KOPT-K1 (cell line): ENCODE measurements around the gene CD1B.

ENCODE experiments used
- H3K27ac ChIP-seq: fragments of 200-600 bp; sonication (generic); 2 replicates; pipeline ENCODE4 v1.5.1; 2016; ENCODE audit warnings: antibody characterized with exemption, mild to moderate bottlenecking, low read depth, low read length; ENCODE audit not compliant: poor library complexity, severe bottlenecking
- H3K36me3 ChIP-seq: fragments of 200-600 bp; sonication (generic); 2 replicates; pipeline ENCODE4 v1.5.1; 2017; ENCODE audit warnings: antibody characterized with exemption, mild to moderate bottlenecking, low read length, moderate library complexity; ENCODE audit not compliant: insufficient read depth
- H3K9me3 ChIP-seq: fragments of 200-600 bp; sonication (generic); 2 replicates; pipeline ENCODE4 v1.5.1; 2017; ENCODE audit warnings: antibody characterized with exemption, low read length, mild to moderate bottlenecking; ENCODE audit not compliant: insufficient read depth, poor library complexity, severe bottlenecking

Gene CD1B

GRCh38 chr1:158334526-158335212, 3.3 kb upstream of the CD1B start:
- 0 out of 2 replicates have a peak, but pooled peaks cover under 1% of the 10 kb centered on the region for H3K36me3 ChIP-seq
- H3K27ac ChIP-seq: peak overlapping the region; percentile 99
- H3K9me3 ChIP-seq: peaks cover 34% of the 10 kb centered on the region

GRCh38 chr1:158333405-158334155, 2.2 kb upstream of the CD1B start:
- peak overlapping the region; percentile 99 for H3K27ac ChIP-seq
- peaks cover 10% of the 10 kb centered on the region for H3K36me3 ChIP-seq
- H3K9me3 ChIP-seq: peaks cover 24% of the 10 kb centered on the region

GRCh38 chr1:158331106-158331425, 265 bp downstream of the CD1B start:
- Histone ChIP-seq H3K36me3 (peaks cover 32% of the 10 kb centered on the region), H3K9me3 (peaks cover 18% of the 10 kb centered on the region), H3K27ac (peak overlapping the region; percentile 99)

DNA sequence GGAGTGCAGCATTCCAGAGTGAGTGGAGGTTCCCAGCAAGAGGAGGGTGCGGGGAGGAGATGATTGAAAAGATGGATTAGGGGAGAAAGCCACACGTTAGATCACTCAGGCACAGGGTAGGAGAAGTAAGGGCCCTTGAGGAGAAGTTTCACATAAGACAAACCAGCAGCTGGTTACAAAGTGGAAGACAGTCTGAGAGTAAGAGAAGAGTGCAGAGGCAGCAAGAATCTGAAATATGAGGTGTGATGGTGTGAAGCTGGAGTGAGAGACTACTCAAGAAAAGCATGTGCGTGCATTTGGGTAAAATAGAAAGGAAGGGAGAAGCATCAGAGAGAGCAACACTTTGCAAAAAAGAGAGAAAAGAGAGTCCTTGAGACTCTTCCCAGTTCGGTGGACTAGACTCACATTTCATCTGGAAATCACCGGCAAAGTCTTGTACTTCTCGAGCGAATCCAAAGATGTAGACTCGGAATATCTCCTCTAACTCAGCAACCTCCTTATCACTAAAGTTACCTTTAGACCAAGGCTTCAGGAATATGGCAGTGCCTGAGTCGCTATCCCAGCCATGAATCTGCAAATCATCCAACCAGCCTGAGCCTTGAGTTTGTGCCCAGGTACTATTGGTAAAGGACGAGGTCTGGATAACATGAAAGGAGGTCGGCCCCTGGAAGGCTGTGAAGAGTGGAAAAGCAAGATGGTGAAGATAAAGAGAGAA, 783 bp downstream of the CD1B start:
- Histone ChIP-seq H3K27ac (peak overlapping the region; percentile 99), H3K9me3 (peaks cover 20% of the 10 kb centered on the region), H3K36me3 (peaks cover 37% of the 10 kb centered on the region)

GRCh38 chr1:158329733-158330132, 1.6 kb downstream of the CD1B start:
- Histone ChIP-seq H3K36me3 (peaks cover 45% of the 10 kb centered on the region), H3K9me3 (peaks cover 27% of the 10 kb centered on the region), H3K27ac (peak overlapping the region; percentile 99)

GRCh38 chr1:158329300-158329699, 2.0 kb downstream of the CD1B start:
- Histone ChIP-seq H3K9me3 (peaks cover 31% of the 10 kb centered on the region), H3K36me3 (peaks cover 50% of the 10 kb centered on the region), H3K27ac (peak overlapping the region; percentile 99)

- H3K36me3 ChIP-seq: peaks cover 58% of the 10 kb centered on the region
- peaks cover 40% of the 10 kb centered on the region for H3K9me3 ChIP-seq
- H3K27ac ChIP-seq: peak overlapping the region; percentile 99
Measured at GRCh38 chr1:158328426-158328825, 2.9 kb downstream of the CD1B start.

DNA sequence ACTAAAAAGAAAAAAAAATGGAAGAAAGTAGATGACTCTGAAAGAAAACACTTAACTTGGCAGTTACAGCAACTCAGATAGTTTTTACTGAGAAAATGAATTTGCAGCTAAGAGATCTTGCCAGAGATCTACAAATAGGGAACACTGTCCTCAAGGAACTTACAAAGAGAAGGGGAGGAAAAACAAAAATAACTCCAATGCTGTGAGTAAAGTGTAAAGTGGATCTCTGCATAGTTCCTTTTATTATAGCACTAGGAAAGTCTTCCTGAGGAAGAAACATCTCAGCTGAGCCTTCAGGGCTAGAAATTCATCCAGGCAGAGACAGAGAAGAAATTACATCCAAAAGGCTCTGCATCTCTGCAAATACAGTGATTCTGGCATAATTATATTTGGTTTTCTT, 3.9 kb downstream of the CD1B start:
- H3K9me3 ChIP-seq: peaks cover 49% of the 10 kb centered on the region
- H3K36me3 ChIP-seq: peaks cover 67% of the 10 kb centered on the region
- peak overlapping the region; percentile 99 for H3K27ac ChIP-seq

DNA sequence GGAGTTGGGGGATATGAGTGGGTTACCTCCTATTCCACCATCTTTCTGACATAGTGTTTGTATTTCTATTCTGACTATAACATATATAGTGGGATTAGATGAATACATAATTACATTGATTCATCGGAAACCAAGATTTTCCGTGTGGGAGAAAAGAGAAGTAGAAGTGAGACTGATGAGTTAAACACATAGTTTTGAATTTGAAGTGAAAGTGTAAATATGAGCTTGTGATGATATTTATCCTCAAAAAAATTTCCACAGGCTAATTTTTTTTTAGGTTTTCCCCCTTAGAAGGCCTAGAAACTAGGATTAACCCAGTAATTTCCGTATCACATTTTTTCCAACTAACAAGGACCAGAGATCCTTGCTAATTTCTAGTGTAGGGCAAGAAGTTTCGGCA, 6.9 kb downstream of the CD1B start:
- Histone ChIP-seq H3K9me3 (peaks cover 77% of the 10 kb centered on the region), H3K36me3 (peaks cover 65% of the 10 kb centered on the region), H3K27ac (no peak overlapping the region)

GRCh38 chr1:158323866-158324265, 7.5 kb downstream of the CD1B start:
- H3K36me3 ChIP-seq: peaks cover 59% of the 10 kb centered on the region
- H3K9me3 ChIP-seq: peaks cover 77% of the 10 kb centered on the region
- H3K27ac ChIP-seq: no peak overlapping the region

- no peak overlapping the region for H3K27ac ChIP-seq
- no peaks in the 10 kb centered on the region for H3K36me3 ChIP-seq
- H3K9me3 ChIP-seq: peaks cover 52% of the 10 kb centered on the region
Measured at GRCh38 chr1:158311066-158311465, 20.3 kb downstream of the CD1B start.

DNA sequence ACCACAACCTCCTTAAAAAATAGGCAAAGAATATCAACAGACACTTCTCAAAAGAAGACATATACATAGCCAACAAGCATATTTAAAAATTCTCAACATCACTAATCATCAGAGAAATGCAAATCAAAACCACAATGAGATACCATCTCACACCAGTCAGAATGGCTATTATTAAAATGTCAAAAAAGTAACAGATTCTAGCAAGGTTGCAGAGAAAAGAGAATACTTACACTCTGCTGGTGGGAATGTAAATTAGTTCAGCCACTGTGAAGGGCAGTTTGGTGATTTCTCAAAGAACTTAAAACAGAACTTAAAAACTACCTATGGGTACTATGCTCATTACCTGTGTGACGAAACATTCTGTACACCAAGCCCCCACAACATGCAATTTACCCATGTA, 20.7 kb downstream of the CD1B start:
- Histone ChIP-seq H3K27ac (no peak overlapping the region), H3K36me3 (no peaks in the 10 kb centered on the region), H3K9me3 (peaks cover 48% of the 10 kb centered on the region)

- H3K27ac ChIP-seq: no peak overlapping the region
- peaks cover 39% of the 10 kb centered on the region for H3K9me3 ChIP-seq
- peaks cover 11% of the 10 kb centered on the region for H3K36me3 ChIP-seq
Measured at GRCh38 chr1:158295791-158296190, 35.5 kb downstream of the CD1B start.

DNA sequence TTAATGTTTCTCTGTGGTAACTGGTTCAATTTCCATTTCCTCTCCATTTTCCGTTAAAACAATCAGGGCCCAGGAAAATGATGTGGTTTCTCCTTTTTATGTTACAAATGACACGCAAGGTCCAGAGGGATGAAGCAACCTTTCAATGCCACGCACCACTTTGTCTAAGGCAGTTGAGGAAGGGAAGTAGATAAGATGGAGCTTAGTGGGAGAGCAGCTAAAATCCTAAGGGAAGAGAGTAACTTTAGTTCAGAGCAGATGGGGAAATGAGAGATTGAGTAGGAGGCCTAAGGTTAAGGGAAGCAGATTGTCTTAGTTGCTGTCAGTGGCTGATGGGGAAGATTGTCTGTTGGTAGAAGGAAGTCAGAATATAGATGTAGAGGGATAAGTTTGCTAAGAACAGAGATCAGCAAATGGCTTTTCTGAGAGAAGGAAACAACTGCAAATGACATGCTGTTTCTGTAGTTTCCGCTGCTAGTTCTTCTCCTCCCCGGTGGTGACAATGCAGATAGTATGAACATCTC, 40.9 kb downstream of the CD1B start:
- Histone ChIP-seq H3K9me3 (peaks cover 3% of the 10 kb centered on the region), H3K36me3 (peaks cover 11% of the 10 kb centered on the region), H3K27ac (peak overlapping the region; percentile 89)

DNA sequence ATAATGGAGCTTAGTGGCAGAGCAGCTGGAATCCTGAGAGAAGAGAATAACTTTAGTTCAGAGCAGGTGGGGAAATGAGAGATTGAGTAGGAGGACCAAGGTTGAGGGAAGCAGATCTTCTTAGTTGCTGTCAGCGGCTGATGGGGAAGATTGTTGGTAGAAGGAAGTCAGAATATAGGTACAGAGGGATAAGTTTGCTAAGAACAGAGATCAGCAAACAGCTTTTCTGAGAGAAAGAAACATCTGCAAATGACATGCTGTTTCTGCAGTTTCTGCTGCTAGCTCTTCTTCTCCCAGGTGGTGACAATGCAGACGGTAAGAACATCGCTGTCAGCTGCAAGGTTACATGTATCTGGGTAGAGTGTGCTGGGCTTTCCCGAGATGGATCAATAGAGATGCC, 41.5 kb downstream of the CD1B start, which contains the start of gene CD1C:
Gene CD1C (plus strand): TSS at position 113 of the 400 bp plus-strand sequence. CDS start 142 bp downstream, at position 255.
- Histone ChIP-seq H3K36me3 (peaks cover 11% of the 10 kb centered on the region), H3K9me3 (no peaks in the 10 kb centered on the region), H3K27ac (peak within 1 kb of the TSS; percentile 89)
